AG09309 (cell line): ENCODE results near the gene CDKN2B.

Source experiments
- DNase-seq: peaks from one replicate; pipeline ENCODE4 v3.0.0-alpha.2; 2010; ENCODE audit warnings: low read depth
- H3K4me3 ChIP-seq: 2 replicates; pipeline ENCODE4 v1.5.1; 2011; ENCODE audit warnings: mild to moderate bottlenecking, low read depth, low read length, moderate library complexity; ENCODE audit not compliant: control insufficient read depth
- TF ChIP-seq, protein P1 (sequence below): IDR thresholded peaks from 2 replicates; pipeline ENCODE4 v1.5.1; 2011; ENCODE audit warnings: mild to moderate bottlenecking, low read depth, low read length, inconsistent platforms; ENCODE audit not compliant: insufficient read depth, control insufficient read depth; ENCODE audit errors: missing control alignments

The CDKN2B gene

DNA sequence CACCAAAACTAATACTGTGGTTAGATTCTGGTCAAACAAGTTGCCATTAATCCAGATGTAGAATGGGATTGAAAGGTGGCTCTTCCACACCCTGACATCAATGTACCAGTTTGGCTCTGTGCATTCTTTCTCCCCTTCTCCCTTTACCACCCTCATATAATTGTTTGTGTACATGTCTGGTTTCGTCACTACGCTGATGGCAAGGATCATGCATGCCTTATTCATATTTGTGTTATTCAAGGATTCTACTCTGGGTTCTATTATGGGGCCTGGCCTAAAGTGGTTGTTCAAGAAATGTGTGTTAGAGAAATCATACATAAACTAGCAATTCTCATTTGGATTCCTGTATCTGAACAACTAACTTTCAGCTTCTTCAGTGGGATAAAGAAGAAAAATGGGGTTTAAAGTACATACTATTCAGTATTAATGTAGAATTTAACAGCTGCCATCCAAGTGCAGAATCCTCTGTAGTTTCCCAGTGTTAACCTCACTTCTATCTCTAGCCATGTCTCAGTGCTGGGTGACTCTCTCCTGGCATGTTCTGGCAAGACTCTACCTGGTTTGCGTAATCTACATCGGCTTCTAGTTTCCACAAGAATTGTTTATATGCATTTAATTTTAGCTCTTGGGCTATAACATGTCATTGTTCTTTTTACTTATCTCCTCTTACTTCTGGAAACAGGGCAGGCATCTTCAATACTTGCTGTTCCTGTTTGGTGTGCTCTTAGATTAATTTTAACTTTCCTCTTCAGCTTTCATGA, 27.9 kb upstream of the CDKN2B start:
- TF ChIP-seq, protein P1, sequence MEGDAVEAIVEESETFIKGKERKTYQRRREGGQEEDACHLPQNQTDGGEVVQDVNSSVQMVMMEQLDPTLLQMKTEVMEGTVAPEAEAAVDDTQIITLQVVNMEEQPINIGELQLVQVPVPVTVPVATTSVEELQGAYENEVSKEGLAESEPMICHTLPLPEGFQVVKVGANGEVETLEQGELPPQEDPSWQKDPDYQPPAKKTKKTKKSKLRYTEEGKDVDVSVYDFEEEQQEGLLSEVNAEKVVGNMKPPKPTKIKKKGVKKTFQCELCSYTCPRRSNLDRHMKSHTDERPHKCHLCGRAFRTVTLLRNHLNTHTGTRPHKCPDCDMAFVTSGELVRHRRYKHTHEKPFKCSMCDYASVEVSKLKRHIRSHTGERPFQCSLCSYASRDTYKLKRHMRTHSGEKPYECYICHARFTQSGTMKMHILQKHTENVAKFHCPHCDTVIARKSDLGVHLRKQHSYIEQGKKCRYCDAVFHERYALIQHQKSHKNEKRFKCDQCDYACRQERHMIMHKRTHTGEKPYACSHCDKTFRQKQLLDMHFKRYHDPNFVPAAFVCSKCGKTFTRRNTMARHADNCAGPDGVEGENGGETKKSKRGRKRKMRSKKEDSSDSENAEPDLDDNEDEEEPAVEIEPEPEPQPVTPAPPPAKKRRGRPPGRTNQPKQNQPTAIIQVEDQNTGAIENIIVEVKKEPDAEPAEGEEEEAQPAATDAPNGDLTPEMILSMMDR: no peak
- H3K4me3 ChIP-seq: no peak overlapping the region
- no peak for DNase-seq

DNA sequence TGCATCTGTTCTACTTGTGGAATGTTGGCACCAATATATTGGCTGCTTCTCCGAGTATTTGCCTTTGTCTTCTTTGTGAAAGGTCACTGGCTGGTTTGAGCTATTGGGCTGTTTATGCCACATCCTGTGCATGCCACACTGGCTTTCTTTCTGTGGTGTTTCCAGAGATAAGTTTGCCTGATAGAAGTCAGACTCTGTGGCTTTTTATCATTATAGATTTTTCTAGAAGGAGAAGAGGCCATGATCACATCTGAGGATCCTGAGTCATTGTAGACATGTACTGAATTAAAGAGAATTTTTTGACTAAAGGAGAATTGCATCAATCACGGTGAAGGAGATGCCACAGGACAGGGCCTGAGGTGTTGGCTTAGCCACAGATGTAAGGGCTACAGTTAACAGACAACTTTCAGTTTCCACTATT, 26.5 kb upstream of the CDKN2B start:
- no peak for DNase-seq
- no peak overlapping the region for H3K4me3 ChIP-seq
- TF ChIP-seq, protein P1: no peak

DNA sequence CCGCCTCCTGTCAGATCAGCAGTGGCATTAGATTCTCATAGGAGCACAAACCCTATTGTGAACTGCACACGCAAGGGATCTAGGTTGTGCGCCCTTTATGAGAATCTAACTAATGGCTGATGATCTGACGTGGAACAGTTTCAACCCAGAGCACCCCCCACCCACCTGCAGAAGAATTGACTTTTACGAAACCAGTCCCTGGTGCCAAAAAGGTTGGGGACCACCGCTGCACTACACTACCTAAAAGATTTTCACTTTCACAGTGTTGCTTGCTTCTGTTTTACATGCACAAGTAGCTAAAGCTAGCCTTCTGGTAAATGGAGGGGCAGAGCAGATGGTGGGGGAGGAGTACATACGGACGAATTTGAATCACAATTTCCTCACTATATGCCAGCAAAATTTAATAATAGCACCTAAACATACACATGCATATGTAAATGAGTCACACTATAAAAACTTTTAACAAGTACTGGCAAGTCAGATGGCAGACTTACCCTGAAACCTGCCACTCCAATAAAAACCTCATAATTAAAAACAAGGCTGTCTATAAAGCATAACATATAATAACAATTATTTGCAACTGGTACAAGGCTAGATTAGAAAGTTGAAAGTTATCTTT, 24.0 kb upstream of the CDKN2B start:
- TF ChIP-seq, protein P1: no peak
- DNase-seq: no peak
- H3K4me3 ChIP-seq: no peak overlapping the region

DNA sequence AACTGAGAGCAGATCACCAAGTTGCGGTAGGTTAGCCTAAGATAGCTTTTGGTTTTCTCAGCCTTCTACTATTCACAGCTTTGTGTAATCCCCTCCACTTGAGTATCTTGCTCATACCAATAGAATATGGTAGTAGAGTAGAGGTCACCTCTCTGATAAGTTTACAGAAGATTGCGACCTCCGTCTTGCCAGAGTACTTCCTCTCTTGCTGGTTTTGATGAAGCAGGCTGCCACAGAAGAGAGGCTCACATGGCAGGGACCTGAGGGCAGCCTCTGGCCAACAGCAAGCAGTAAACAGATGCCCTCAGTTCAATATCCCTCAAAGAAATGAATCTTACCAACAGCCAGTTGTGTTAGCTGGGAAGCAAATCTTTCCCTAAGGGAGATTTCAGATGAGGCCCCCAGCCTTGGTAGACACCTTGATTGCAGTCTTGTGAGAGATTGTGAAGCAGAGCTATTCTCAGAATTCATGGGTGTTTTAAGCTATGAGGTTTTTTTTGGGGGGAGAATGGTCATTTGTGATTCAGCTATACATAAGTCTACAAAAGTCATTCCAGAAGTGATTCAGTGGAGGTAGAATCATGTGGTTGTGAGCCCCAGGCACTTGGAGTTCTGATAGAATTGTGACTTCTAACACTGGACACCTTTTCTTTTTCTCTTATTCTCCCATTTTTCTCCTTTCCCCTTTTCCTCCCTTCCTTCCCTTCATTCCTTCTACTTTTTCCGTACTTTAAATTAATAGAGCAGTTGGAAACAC, 22.7 kb upstream of the CDKN2B start:
- no peak for DNase-seq
- TF ChIP-seq, protein P1: no peak

DNA sequence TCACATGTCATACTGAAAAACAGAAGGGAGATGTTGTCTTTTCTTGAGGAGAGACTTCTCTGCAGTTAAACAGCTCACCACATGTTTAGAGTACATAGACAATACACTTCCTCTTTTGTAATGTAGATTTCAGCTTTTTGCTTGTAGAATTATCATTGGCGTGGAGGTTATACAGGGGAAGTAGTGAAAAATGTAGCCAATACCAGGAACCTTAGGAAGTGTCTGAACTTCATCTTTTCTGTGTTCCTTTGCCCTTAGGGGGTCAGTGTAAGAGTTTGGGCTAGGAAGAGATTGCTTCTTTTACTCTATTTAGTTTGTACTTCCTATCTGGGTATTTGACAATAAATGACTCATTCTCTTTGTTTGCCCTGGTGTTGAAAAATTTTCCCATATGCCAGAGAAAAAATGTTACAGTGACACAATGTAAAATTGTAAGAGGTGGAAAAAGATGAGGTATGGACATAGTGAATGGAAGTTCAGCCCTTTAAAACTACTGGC, 21.0 kb upstream of the CDKN2B start:
- TF ChIP-seq, protein P1: no peak
- H3K4me3 ChIP-seq: no peak overlapping the region
- DNase-seq: no peak

More for the DNA sequence above, 22.7 kb upstream of the CDKN2B start:
- no peak overlapping the region for H3K4me3 ChIP-seq

DNA sequence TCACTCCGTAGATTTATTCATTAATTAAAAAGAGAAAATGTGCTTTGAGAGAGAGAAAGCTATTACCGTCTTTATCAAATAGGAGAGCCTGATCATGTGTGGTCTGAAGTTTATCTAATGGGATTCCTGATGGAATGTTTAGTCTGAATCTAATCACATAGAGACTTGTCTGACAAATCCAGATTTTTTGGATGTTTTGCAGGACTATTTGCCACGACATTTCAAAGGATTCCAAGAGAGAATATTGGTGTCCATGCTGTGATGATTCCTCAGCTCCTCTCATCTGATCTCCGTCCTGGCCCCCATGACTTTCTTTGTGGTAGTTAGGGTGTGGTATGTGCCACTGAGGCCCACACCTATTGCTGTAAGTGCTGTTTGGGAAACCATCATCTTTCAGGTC, 20.1 kb upstream of the CDKN2B start:
- DNase-seq: no peak
- TF ChIP-seq, protein P1: no peak
- no peak overlapping the region for H3K4me3 ChIP-seq
